NT2/D1 (cell line): Measurements from ENCODE around the gene SLC9A3.

Experiments
- DNase-seq: peaks from one replicate; pipeline ENCODE4 v3.0.0-alpha.2; 2011; ENCODE audit warnings: low read depth, low spot score
- H3K27me3 ChIP-seq: 2 replicates; pipeline ENCODE4 v1.6.0; 2011; ENCODE audit warnings: mild to moderate bottlenecking; ENCODE audit not compliant: insufficient read length, insufficient read depth
- H3K36me3 ChIP-seq: 2 replicates; pipeline ENCODE4 v1.6.1; 2011; ENCODE audit warnings: mild to moderate bottlenecking, low read length, mixed read lengths; ENCODE audit not compliant: insufficient read depth, insufficient read length
- H3K4me1 ChIP-seq: 2 replicates; pipeline ENCODE4 v1.5.1; 2011; ENCODE audit not compliant: insufficient read depth, insufficient read length
- H3K4me3 ChIP-seq: 2 replicates; pipeline ENCODE4 v1.5.1; 2011; ENCODE audit warnings: low read depth; ENCODE audit not compliant: insufficient read length
- H3K9ac ChIP-seq: 2 replicates; pipeline ENCODE4 v1.6.0; 2011; ENCODE audit warnings: low read depth; ENCODE audit not compliant: insufficient read length
- H3K9me3 ChIP-seq: 2 replicates; pipeline ENCODE4 v1.5.1; 2011; ENCODE audit warnings: mild to moderate bottlenecking, low read length; ENCODE audit not compliant: insufficient read depth
- SUZ12 ChIP-seq: IDR thresholded peaks from 2 replicates; pipeline ENCODE4 v1.6.1; 2011; ENCODE audit not compliant: insufficient read length, insufficient read depth; ENCODE audit errors: extremely low read depth
- YY1 ChIP-seq: IDR thresholded peaks from 2 replicates; pipeline ENCODE4 v1.6.1; 2011; ENCODE audit not compliant: insufficient read length, insufficient read depth
- ZNF274 ChIP-seq: IDR thresholded peaks from 2 replicates; pipeline ENCODE4 v1.6.1; 2011; ENCODE audit warnings: mild to moderate bottlenecking, low read depth, low read length

The SLC9A3 gene

GRCh38 chr5:569868-570361 lies 45.7 kb upstream of the SLC9A3 start:
- H3K36me3 ChIP-seq, result no peaks in the 10 kb centered on the region
- H3K4me1 ChIP-seq, result peaks cover 12% of the 10 kb centered on the region
- H3K27me3 ChIP-seq, result no peaks in the 10 kb centered on the region
- no peaks in the 10 kb centered on the region for H3K9me3 ChIP-seq
- H3K4me3 ChIP-seq, result no peak overlapping the region
- TF ChIP-seq ZNF274 (no peak), YY1 (no peak), SUZ12 (no peak)
- H3K9ac ChIP-seq, result no peak overlapping the region
- no peak for DNase-seq

DNA sequence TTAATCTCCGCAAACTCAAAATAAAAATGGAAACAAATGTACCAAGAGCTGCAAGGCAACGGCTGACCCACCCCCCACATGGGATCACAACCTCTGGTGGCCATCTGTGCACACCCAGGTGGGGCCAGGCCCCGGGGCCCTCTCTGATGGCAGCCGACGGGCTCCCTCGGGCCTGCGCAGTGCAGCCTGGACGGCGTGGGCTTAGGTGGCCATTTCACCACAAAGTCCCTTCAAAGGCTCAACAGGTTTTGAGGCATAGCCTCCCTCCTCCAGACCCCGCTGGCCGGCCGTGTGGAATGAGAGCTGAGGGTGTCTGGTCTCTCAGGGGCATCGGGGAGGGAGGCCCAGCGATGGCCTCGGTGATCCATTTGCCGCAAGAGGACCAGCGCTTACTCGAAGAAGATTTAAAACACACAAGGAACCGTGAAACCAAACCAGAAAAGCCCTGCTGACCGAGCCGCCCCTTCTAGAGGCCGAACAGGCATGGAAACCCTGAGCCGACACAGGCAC lies 45.2 kb upstream of the SLC9A3 start:
- no peak for DNase-seq
- H3K36me3 ChIP-seq, result no peaks in the 10 kb centered on the region
- H3K27me3 ChIP-seq, result no peaks in the 10 kb centered on the region
- peaks cover 12% of the 10 kb centered on the region for H3K4me1 ChIP-seq
- no peak overlapping the region for H3K4me3 ChIP-seq
- no peak overlapping the region for H3K9ac ChIP-seq
- no peak for TF ChIP-seq ZNF274
- TF ChIP-seq SUZ12, result no peak
- TF ChIP-seq YY1, result no peak
- no peaks in the 10 kb centered on the region for H3K9me3 ChIP-seq

- Histone ChIP-seq H3K9ac (no peak overlapping the region), H3K9me3 (no peaks in the 10 kb centered on the region), H3K4me3 (no peak overlapping the region), H3K27me3 (no peaks in the 10 kb centered on the region), H3K4me1 (peaks cover 12% of the 10 kb centered on the region), H3K36me3 (no peaks in the 10 kb centered on the region)
- no peak for DNase-seq
- TF ChIP-seq SUZ12, result no peak
- no peak for TF ChIP-seq YY1
- no peak for TF ChIP-seq ZNF274
These were observed 44.6 kb upstream of the SLC9A3 start for GRCh38 chr5:568809-569208.

- no peak overlapping the region for H3K9ac ChIP-seq
- no peaks in the 10 kb centered on the region for H3K27me3 ChIP-seq
- peaks cover 12% of the 10 kb centered on the region for H3K4me1 ChIP-seq
- no peak overlapping the region for H3K4me3 ChIP-seq
- no peaks in the 10 kb centered on the region for H3K36me3 ChIP-seq
- TF ChIP-seq YY1, result no peak
- TF ChIP-seq ZNF274, result no peak
- no peak for TF ChIP-seq SUZ12
- no peaks in the 10 kb centered on the region for H3K9me3 ChIP-seq
- DNase-seq, result no peak
These were observed 44.0 kb upstream of the SLC9A3 start for GRCh38 chr5:568061-568781.

DNA sequence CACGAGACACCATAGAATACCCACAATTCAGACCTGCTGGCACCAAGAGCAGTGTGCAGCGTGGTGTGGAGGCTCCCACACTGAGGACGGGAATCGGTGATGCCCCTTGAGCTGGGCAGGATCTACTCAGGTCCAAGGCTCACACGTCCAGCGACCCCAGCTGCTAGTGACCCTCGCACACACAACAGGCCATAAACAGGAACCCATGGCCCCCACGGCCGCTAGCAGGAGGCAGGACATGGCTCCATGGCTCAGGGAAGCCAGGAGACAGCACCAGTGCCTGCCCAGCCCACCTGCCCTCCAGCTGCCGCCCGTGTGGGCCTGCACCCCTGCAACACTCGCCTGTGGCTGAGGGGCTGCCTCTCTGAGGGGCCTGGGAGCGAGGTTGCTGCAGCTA lies 43.4 kb upstream of the SLC9A3 start:
- Histone ChIP-seq H3K9me3 (no peaks in the 10 kb centered on the region), H3K9ac (peak overlapping the region; percentile 32), H3K27me3 (no peaks in the 10 kb centered on the region), H3K4me1 (peaks cover 9% of the 10 kb centered on the region), H3K36me3 (no peaks in the 10 kb centered on the region), H3K4me3 (no peak overlapping the region)
- no peak for DNase-seq
- TF ChIP-seq ZNF274, result no peak
- TF ChIP-seq YY1, result no peak
- TF ChIP-seq SUZ12, result no peak

GRCh38 chr5:566636-567309 lies 42.5 kb upstream of the SLC9A3 start:
- H3K9ac ChIP-seq, result no peak overlapping the region

DNA sequence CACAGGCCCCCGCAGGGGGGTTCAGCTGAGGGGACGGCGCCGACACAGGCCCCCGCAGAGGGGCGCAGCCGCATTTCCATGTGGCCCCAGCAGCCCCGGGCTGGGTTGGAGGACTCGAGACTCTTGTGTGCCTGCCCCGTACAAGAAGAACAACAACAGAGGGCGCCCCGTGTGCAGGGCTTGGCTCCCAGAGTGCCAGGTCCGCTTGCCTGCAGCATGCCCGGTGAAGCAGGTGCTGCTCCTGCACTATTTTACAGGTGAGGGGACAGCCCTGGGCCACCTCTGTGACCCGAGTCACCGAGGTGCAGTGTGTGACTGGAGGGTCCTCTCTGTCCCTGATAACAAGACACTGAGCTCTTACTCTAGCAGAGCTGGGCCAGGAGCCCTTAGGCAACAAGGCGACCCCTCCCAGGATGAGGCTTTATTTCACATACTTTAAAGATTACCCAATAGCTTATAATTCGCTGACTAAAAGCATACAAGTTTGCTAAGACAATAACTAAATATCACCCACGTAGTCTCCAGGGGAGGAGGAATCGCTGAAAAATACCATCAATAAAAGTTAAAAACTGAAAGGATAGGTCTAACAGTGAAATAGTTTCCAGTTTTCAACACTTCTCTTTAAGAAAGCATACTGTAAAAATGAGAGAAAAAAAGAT lies 41.7 kb upstream of the SLC9A3 start:
- TF ChIP-seq SUZ12 (no peak), ZNF274 (no peak), YY1 (no peak)
- no peak for DNase-seq
- Histone ChIP-seq H3K36me3 (no peaks in the 10 kb centered on the region), H3K9me3 (no peaks in the 10 kb centered on the region), H3K9ac (no peak overlapping the region), H3K4me1 (peaks cover 5% of the 10 kb centered on the region), H3K27me3 (no peaks in the 10 kb centered on the region), H3K4me3 (no peak overlapping the region)

More at GRCh38 chr5:566636-567309, 42.5 kb upstream of the SLC9A3 start:
- peaks cover 6% of the 10 kb centered on the region for H3K4me1 ChIP-seq
- no peak overlapping the region for H3K4me3 ChIP-seq
- no peaks in the 10 kb centered on the region for H3K36me3 ChIP-seq
- H3K27me3 ChIP-seq, result no peaks in the 10 kb centered on the region
- TF ChIP-seq ZNF274, result no peak
- TF ChIP-seq SUZ12, result no peak
- no peak for TF ChIP-seq YY1
- H3K9me3 ChIP-seq, result no peaks in the 10 kb centered on the region
- no peak for DNase-seq
